Measurements from ENCODE around the gene TIGAR. TPM values are rescaled to one million over a fixed set of nuclear protein-coding genes. Genes with fewer than 3 reads are reported as not detected.
A peak's percentile ranks its signal among the peaks of the same experiment; 100 is the strongest.

TIGAR gene
- total RNA-seq, 1 experiment from 2014 or later: 27.5 TPM

DNA sequence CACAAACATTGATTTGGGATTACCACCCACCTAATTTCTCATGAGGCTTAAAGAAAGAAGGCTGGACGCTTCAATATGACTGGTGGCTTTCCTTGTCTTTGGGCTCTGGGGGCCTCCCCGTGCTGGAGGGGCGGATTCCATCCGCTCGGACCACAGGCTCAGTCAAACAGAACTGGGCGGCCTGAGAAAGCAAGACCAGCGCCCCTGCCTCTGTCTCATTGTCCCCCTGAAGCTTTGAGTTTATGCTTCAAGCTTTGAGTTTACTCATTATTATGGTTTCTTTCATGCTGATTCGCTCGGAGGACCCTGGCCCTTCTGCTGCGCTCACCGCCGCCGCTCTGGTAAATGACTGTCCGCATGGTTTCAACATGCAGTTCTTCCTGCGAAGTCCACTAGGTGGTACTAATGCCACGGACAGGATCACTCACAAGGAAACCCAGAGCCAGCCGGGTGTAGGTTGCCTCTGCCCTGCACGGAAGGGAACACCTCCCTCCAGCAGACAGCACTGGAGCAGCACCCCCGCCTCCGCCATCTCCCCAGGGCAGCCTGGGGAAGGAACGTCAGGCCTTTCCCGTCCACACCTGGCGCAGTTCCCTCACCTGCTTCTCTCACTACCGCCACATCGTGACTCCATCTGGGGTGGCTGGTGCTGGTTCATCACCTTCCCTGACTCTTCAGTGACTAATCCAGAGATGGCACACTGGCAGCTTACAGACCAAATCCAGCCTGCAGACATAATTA is 13.2 kb upstream of the TIGAR start:
- Histone ChIP-seq H3K4me1 (ENCODE audit: insufficient read depth, low read length) (no peaks in the 10 kb centered on the region; the same call in 1 of the 2 replicates), H2BK12ac (ENCODE audit: insufficient read length, low read depth, low read length) (no peak overlapping the region), H3K27me3 (ENCODE audit: insufficient read depth, low read length) (no peaks in the 10 kb centered on the region), H3K56ac (ENCODE audit: insufficient read length, low read depth, low read length) (no peak overlapping the region), H3K27ac (ENCODE audit: insufficient read length, low read depth, low read length) (no peak overlapping the region), H3K4ac (ENCODE audit: low read depth, low read length) (no peak overlapping the region), H3K9ac (ENCODE audit: extremely low read depth, insufficient read length, low read length) (no peak overlapping the region), H2BK5ac (ENCODE audit: insufficient read length, low read length) (no peak overlapping the region), H2AK5ac (ENCODE audit: insufficient read length, low read length) (no peak overlapping the region), H3K14ac (ENCODE audit: insufficient read depth, low read length) (peak overlapping the region; percentile 31; the same call in 1 of the 2 replicates), H4K91ac (ENCODE audit: insufficient read length, low read depth, low read length) (no peak overlapping the region), H3K18ac (ENCODE audit: insufficient read length, low read depth, low read length) (no peak overlapping the region), H4K5ac (ENCODE audit: insufficient read length, low read depth, low read length) (no peak overlapping the region), H3K9me3 (ENCODE audit: control insufficient read depth, low read depth, low read length) (no peaks in the 10 kb centered on the region), H4K20me1 (ENCODE audit: control insufficient read depth, insufficient read depth, insufficient read length) (no peaks in the 10 kb centered on the region), H3K79me1 (ENCODE audit: insufficient read depth, low read depth, low read length, poor library complexity, severe bottlenecking) (no peaks in the 10 kb centered on the region), H2AFZ (ENCODE audit: low read length) (no peak overlapping the region), H3K23ac (ENCODE audit: insufficient read length, low read depth, low read length) (no peak overlapping the region), H2BK15ac (ENCODE audit: low read depth, low read length) (no peak overlapping the region), H4K8ac (replicated peaks; ENCODE audit: insufficient read length, low read depth, low read length) (no peak overlapping the region), H2BK20ac (ENCODE audit: low read depth, low read length, poor library complexity, severe bottlenecking) (no peak overlapping the region), H3T11ph (ENCODE audit: low read length) (no peak overlapping the region), H2BK120ac (ENCODE audit: low read depth, low read length, poor library complexity, severe bottlenecking) (no peak overlapping the region), H3K4me2 (ENCODE audit: insufficient read depth, insufficient read length, low read length) (no peak overlapping the region), H3K23me2 (ENCODE audit: insufficient read length, low read depth, low read length, poor library complexity, severe bottlenecking) (no peaks in the 10 kb centered on the region), H3K79me2 (ENCODE audit: insufficient read depth, low read length) (no peaks in the 10 kb centered on the region)
- WGBS (ENCODE audit: extremely low coverage, insufficient read length, low lambda C conversion rate): no CpG with 5 or more reads among the region's 25 CpGs
- Mint-ChIP-seq H3K27ac (peak overlapping the region; percentile 48 to 94 (median 93); a peak in 6 of 7 replicates), H3K36me3 (ENCODE audit: insufficient read depth in 1 of 3, low read depth in 3 of 3) (peaks cover 6 to 29% (median 21%) of the 10 kb centered on the region in 3 experiments; a peak in 6 of 7 replicates), H3K27me3 (ENCODE audit: low read depth) (no peaks in the 10 kb centered on the region), H3K9me3 (no peaks in the 10 kb centered on the region), H3K4me1 (peaks cover 25 to 29% of the 10 kb centered on the region in 2 experiments), H3K4me3 (peak overlapping the region; percentile 60 to 73; a peak in 4 of 5 replicates)
- TF ChIP-seq, protein P1, sequence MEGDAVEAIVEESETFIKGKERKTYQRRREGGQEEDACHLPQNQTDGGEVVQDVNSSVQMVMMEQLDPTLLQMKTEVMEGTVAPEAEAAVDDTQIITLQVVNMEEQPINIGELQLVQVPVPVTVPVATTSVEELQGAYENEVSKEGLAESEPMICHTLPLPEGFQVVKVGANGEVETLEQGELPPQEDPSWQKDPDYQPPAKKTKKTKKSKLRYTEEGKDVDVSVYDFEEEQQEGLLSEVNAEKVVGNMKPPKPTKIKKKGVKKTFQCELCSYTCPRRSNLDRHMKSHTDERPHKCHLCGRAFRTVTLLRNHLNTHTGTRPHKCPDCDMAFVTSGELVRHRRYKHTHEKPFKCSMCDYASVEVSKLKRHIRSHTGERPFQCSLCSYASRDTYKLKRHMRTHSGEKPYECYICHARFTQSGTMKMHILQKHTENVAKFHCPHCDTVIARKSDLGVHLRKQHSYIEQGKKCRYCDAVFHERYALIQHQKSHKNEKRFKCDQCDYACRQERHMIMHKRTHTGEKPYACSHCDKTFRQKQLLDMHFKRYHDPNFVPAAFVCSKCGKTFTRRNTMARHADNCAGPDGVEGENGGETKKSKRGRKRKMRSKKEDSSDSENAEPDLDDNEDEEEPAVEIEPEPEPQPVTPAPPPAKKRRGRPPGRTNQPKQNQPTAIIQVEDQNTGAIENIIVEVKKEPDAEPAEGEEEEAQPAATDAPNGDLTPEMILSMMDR (conservative IDR thresholded peaks at IDR 0.05): peak; percentile 81
- peak; percentile 98 for DNase-seq
